Measurements from ENCODE around the gene KIF21B.

- TF ChIP-seq RFX5 (IDR thresholded peaks at IDR 0.05; ENCODE audit: low read depth, low read length), result no peak
- no peak for TF ChIP-seq CTCF (conservative IDR thresholded peaks at IDR 0.05; ENCODE audit: low read depth, low read length)
- no peak for TF ChIP-seq POLR2A (IDR thresholded peaks at IDR 0.05; ENCODE audit: low read depth, low read length)
- TF ChIP-seq CHD1 (IDR thresholded peaks at IDR 0.05; ENCODE audit: low read depth, low read length), result no peak
- no peak for TF ChIP-seq RAD21 (IDR thresholded peaks at IDR 0.05; ENCODE audit: low read length)
- no peak for TF ChIP-seq RCOR1 (IDR thresholded peaks at IDR 0.05; ENCODE audit: insufficient replicate concordance, low read length)
- TF ChIP-seq SMC3 (IDR thresholded peaks at IDR 0.05; ENCODE audit: low read depth, low read length), result no peak
- no peak for TF ChIP-seq MAFK (IDR thresholded peaks at IDR 0.05; ENCODE audit: low read depth, low read length)
Measured at GRCh38 chr1:200999667-201000066, 23.8 kb downstream of the KIF21B start.

Measured in IMR-90 (cell line).